ENCODE results near the gene DMAC2. TPM values are rescaled to one million over a fixed set of nuclear protein-coding genes. Genes with fewer than 3 reads are reported as not detected.
A peak's percentile ranks its signal among the peaks of the same experiment; 100 is the strongest.
"Not testable (repeated sequence)": the region's sequence is repeated elsewhere in the genome, so short reads cannot be mapped to it uniquely, and the experiment has no call there.

DMAC2 gene
- total RNA-seq = 113 TPM
- long read RNA-seq, transcript DMAC2-201 (6 exons, 1,692 nt) = major isoform, 115 of 225 reads
- long read RNA-seq, transcript DMAC2-210 (5 exons, 1,622 nt) = minor isoform, 6 of 225 reads
- long read RNA-seq, transcript DMAC2-208 (5 exons, 979 nt) = minor isoform, 50 of 225 reads
- long read RNA-seq, partial matches to known transcripts = 29 of 225 reads
- long read RNA-seq, other reads (novel, unspliced or antisense) = 20 of 225 reads

- intact Hi-C loops (cut with DNase I) = no loop called here
- ATAC-seq (ENCODE audit: poor library complexity) (peak; percentile 99), DNase-seq (peak; percentile 98)
These were observed at the start of gene DMAC2 for GRCh38 chr19:41439441-41440222. Gene DMAC2, minus strand, starts transcription at chr19:41439912. Its CDS starts 13 bp downstream, at chr19:41439899.

- ATAC-seq (ENCODE audit: poor library complexity); DNase-seq; intact Hi-C loops (cut with DNase I): not testable (repeated sequence)
These were observed 47.2 kb upstream of the DMAC2 start for GRCh38 chr19:41486953-41487352.

- intact Hi-C loops (cut with DNase I) = no loop called here
- ATAC-seq (ENCODE audit: poor library complexity) (no peak), DNase-seq (no peak)
These were observed 45.1 kb upstream of the DMAC2 start for GRCh38 chr19:41484822-41485221.

- DNase-seq = no peak
- intact Hi-C loops (cut with DNase I) = no loop called here
- ATAC-seq (ENCODE audit: poor library complexity) = no peak
These were observed 40.6 kb upstream of the DMAC2 start for GRCh38 chr19:41480336-41480735.

GRCh38 chr19:41479757-41480191 lies 40.1 kb upstream of the DMAC2 start:
- intact Hi-C loops (cut with DNase I) = no loop called here
- ATAC-seq (ENCODE audit: poor library complexity) (peak; percentile 57), DNase-seq (peak; percentile 52)

- ATAC-seq (ENCODE audit: poor library complexity) (peak; percentile 39), DNase-seq (no peak)
- intact Hi-C loops (cut with DNase I) = no loop called here
These were observed 39.4 kb upstream of the DMAC2 start for GRCh38 chr19:41478875-41479756.

GRCh38 chr19:41478171-41478570 lies 38.5 kb upstream of the DMAC2 start:
- ATAC-seq (ENCODE audit: poor library complexity) = no peak
- no peak for DNase-seq
- intact Hi-C loops (cut with DNase I) = no loop called here

- ATAC-seq (ENCODE audit: poor library complexity) (no peak), DNase-seq (no peak)
- intact Hi-C loops (cut with DNase I) = no loop called here
These were observed 36.9 kb upstream of the DMAC2 start for GRCh38 chr19:41476583-41476982.

GRCh38 chr19:41463257-41464256 lies 23.8 kb upstream of the DMAC2 start:
- ATAC-seq (ENCODE audit: poor library complexity); DNase-seq; intact Hi-C loops (cut with DNase I): not testable (repeated sequence)

GRCh38 chr19:41462497-41462896 lies 22.8 kb upstream of the DMAC2 start:
- intact Hi-C loops (cut with DNase I) = no loop called here
- ATAC-seq (ENCODE audit: poor library complexity) (no peak), DNase-seq (no peak)

GRCh38 chr19:41457241-41457640 lies 17.5 kb upstream of the DMAC2 start:
- ATAC-seq (ENCODE audit: poor library complexity) = no peak
- DNase-seq = no peak
- intact Hi-C loops (cut with DNase I) = no loop called here

GRCh38 chr19:41456342-41456918 lies 16.7 kb upstream of the DMAC2 start:
- intact Hi-C loops (cut with DNase I) = no loop called here
- no peak for DNase-seq
- ATAC-seq (ENCODE audit: poor library complexity) = peak; percentile 29

GRCh38 chr19:41455936-41456335 lies 16.2 kb upstream of the DMAC2 start:
- ATAC-seq (ENCODE audit: poor library complexity) (no peak), DNase-seq (no peak)
- intact Hi-C loops (cut with DNase I) = no loop called here

GRCh38 chr19:41452584-41453275 lies 13.0 kb upstream of the DMAC2 start:
- ATAC-seq (ENCODE audit: poor library complexity) = no peak
- intact Hi-C loops (cut with DNase I) = no loop called here
- no peak for DNase-seq

- no peak for ATAC-seq (ENCODE audit: poor library complexity)
- DNase-seq = no peak
- intact Hi-C loops (cut with DNase I) = loop anchor here (1.0 kb wide), 1 partner anchor 120 kb away; no protein-coding TSS in a partner anchor
These were observed 10.1 kb upstream of the DMAC2 start for GRCh38 chr19:41449865-41450178.

- DNase-seq (peak; percentile 83), ATAC-seq (ENCODE audit: poor library complexity) (peak; percentile 95)
- intact Hi-C loops (cut with DNase I) = loop anchor here (1.0 kb wide), 1 partner anchor 121 kb away; no protein-coding TSS in a partner anchor
These were observed 9.6 kb upstream of the DMAC2 start for GRCh38 chr19:41449079-41449864.
